HUES64 (cell line): ENCODE results near the gene PRG2.
"Not testable (repeated sequence)": the region's sequence is repeated elsewhere in the genome, so short reads cannot be mapped to it uniquely, and the experiment has no call there.

Experiments used
- H3K27ac ChIP-seq: 2 replicates; pipeline ENCODE4 v1.7.0; 2013; ENCODE audit warnings: low read depth, low read length, inconsistent platforms
- H3K27me3 ChIP-seq: 2 replicates; pipeline ENCODE4 v1.6.1; 2013; ENCODE audit warnings: mild to moderate bottlenecking, low read length; ENCODE audit not compliant: insufficient read depth
- H3K36me3 ChIP-seq: 2 replicates; pipeline ENCODE4 v1.6.1; 2013; ENCODE audit warnings: mild to moderate bottlenecking, low read length; ENCODE audit not compliant: insufficient read depth
- H3K4me1 ChIP-seq: 2 replicates; pipeline ENCODE4 v1.6.1; 2013; ENCODE audit warnings: mild to moderate bottlenecking, low read length, moderate library complexity; ENCODE audit not compliant: insufficient read depth
- H3K4me3 ChIP-seq: 2 replicates; pipeline ENCODE4 v1.5.1; 2013; ENCODE audit warnings: mild to moderate bottlenecking, low read length, moderate library complexity
- H3K9ac ChIP-seq: 2 replicates; pipeline ENCODE4 v1.6.1; 2013; ENCODE audit warnings: mild to moderate bottlenecking, low read depth, low read length
- H3K9me3 ChIP-seq: 2 replicates; pipeline ENCODE4 v1.6.1; 2013; ENCODE audit warnings: low read depth, low read length; ENCODE audit not compliant: insufficient read depth
- WGBS: fragments of 150-250, 120-280 bp; methylation state at CpG from one replicate; pipeline ENCODE4 v1.1.7; 2013; ENCODE audit warnings: missing lambda C conversion rate; 5-methylcytosine and 5-hydroxymethylcytosine counted together

The PRG2 gene

DNA sequence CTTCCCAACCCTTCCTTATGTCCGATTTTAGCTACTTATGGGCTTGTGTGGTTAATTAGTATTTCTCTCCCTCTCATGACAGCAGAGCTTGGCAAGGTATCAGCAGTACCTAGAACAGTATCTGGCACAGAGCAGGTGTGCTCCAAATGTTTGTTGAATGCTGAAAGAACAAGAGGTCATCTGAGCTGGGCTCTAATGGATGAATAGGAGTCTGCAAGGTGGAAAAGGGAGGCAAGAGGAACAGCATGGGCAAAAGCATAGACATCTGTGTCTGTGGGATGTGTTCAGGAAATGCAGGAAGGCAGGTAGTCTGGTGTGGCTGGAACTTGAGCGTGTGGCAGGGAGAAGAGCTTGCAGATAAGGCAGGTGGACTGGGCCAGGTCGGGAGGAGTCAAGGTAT lies 28.5 kb downstream of the PRG2 start:
- Histone ChIP-seq H3K27me3 (no peaks in the 10 kb centered on the region), H3K4me3 (no peak overlapping the region), H3K4me1 (peaks cover 18% of the 10 kb centered on the region), H3K9me3 (no peaks in the 10 kb centered on the region), H3K27ac (no peak overlapping the region), H3K9ac (no peak overlapping the region), H3K36me3 (no peaks in the 10 kb centered on the region)
- WGBS = 81% methylated on average over 2 of the region's 3 CpGs

DNA sequence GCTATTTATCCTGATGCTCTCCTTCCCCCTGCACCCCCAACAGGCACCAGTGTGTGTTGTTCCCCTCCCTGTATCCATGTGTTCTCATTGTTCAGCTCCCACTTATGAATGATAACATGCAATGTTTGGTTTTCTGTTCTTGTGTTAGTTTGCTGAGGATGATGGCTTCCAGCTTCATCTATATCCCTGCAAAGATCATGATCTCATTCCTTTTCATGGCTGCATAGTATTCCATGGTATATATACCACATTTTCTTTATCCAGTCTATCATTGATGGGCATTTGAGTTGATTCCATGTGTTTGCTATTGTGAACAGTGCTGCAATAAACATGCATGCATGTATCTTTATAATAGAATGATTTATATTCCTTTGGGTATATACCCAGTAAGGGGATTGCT lies 29.0 kb downstream of the PRG2 start:
- not testable (repeated sequence) for H3K27me3 ChIP-seq, H3K9ac ChIP-seq, H3K9me3 ChIP-seq

GRCh38 chr11:57360991-57361390 lies 29.5 kb downstream of the PRG2 start:
- Histone ChIP-seq H3K9me3 (no peaks in the 10 kb centered on the region), H3K27ac (no peak overlapping the region), H3K27me3 (no peaks in the 10 kb centered on the region), H3K36me3 (no peaks in the 10 kb centered on the region), H3K4me3 (no peak overlapping the region), H3K9ac (no peak overlapping the region), H3K4me1 (peaks cover 14% of the 10 kb centered on the region)
- 94% methylated on average over 8 of the region's 8 CpGs for WGBS

More for the DNA sequence above, 29.0 kb downstream of the PRG2 start:
- not testable (repeated sequence) for H3K36me3 ChIP-seq, H3K27ac ChIP-seq, H3K4me3 ChIP-seq
- peaks cover 18% of the 10 kb centered on the region for H3K4me1 ChIP-seq

DNA sequence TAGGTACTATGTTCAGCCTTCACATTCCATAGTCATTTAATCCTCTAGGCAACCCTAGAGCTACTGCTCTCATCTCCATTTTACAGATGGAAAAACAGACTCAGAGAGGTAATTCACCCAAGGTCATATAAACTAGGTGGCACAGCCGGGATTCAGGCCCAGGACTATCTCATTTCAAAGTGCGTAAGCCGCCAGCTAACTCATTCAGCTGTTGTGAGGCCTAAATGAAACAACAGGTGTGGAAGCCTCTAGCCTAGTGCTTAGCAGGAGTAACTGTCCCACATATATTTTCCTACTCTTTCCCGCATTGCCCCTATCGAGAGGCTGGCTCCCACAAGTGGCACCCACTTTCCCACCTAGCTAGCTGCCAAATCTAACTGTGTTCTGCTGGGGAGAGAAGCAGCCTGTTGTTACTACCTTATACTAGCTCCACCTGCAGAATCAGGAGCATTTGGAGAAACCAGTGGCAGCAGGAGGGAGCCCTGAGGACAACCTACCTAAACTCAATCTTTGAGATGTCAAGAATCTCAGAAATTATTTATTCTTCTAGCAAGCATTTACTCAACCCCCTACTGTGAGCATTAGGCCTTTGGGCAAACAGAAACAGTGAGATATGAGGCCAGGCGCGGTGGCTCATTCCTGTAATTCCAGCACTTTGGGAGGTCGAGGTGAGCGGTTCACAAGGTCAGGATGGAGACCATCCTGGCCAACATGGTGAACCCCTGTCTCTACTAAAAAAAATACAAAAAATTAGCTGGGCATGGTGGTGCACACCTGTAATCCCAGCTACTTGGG lies 30.4 kb downstream of the PRG2 start:
- H3K27ac ChIP-seq = no peak overlapping the region
- H3K9me3 ChIP-seq = no peaks in the 10 kb centered on the region
- H3K4me3 ChIP-seq = no peak overlapping the region
- H3K27me3 ChIP-seq = no peaks in the 10 kb centered on the region
- WGBS = 84% methylated on average over 9 of the region's 9 CpGs
- peaks cover 6% of the 10 kb centered on the region; the same call in 1 of the 2 replicates for H3K4me1 ChIP-seq
- H3K9ac ChIP-seq = no peak overlapping the region
- H3K36me3 ChIP-seq = no peaks in the 10 kb centered on the region

GRCh38 chr11:57359396-57359795 lies 31.1 kb downstream of the PRG2 start:
- Histone ChIP-seq H3K27ac (no peak overlapping the region), H3K4me1 (no peaks in the 10 kb centered on the region), H3K27me3 (no peaks in the 10 kb centered on the region), H3K9me3 (no peaks in the 10 kb centered on the region), H3K4me3 (no peak overlapping the region), H3K9ac (no peak overlapping the region), H3K36me3 (no peaks in the 10 kb centered on the region)
- 87% methylated on average over 5 of the region's 5 CpGs for WGBS

DNA sequence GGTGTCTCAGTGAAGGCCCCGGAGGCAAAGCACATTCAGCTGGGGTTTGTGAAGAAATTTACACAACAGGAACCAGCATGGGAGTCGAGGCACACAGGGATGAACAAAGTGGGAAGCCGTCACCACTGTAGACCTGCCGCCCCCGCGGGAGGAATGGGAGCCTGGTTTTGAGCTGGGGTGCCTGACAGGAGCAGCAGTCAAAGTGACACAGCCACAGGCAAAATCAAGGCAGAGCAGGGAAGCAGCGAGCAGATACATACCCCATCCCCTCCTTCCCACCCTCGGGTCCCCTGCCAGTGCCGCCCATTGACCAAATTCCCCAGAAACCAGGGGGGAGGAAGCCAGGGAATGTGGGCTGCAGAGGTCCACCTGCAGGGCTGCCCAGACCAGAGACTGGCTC lies 31.5 kb downstream of the PRG2 start:
- Histone ChIP-seq H3K27me3 (no peaks in the 10 kb centered on the region), H3K9me3 (no peaks in the 10 kb centered on the region), H3K9ac (no peak overlapping the region), H3K4me3 (no peak overlapping the region), H3K27ac (no peak overlapping the region), H3K36me3 (no peaks in the 10 kb centered on the region), H3K4me1 (no peaks in the 10 kb centered on the region)
- WGBS = 80% methylated on average over 9 of the region's 9 CpGs

- no peaks in the 10 kb centered on the region for H3K4me1 ChIP-seq
- WGBS = 93% methylated on average over 8 of the region's 9 CpGs
These were observed 31.9 kb downstream of the PRG2 start for GRCh38 chr11:57358543-57358961.

DNA sequence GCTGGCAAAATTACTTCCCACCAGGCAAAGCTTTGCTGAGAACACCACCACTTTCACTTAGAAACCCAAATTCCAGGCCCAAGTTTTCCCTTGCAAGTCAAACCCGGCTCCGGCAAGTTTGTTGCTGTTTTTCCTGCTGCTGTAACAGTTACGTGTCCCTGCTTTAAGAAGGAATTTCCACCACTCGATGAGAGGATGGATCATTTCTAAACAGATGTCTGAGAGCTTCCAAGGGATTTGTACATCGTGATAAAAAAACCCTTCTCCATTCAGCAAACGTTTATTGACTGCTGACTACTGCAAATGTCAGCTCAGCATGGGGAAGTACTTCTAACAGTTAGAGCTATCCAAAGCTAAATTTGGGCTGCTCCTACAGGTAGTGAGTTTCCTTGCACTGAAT lies 32.6 kb downstream of the PRG2 start:
- Histone ChIP-seq H3K9me3 (no peaks in the 10 kb centered on the region), H3K9ac (no peak overlapping the region), H3K36me3 (no peaks in the 10 kb centered on the region), H3K27me3 (no peaks in the 10 kb centered on the region), H3K4me3 (no peak overlapping the region), H3K27ac (no peak overlapping the region), H3K4me1 (no peaks in the 10 kb centered on the region; the same call in 1 of the 2 replicates)
- 81% methylated on average over 6 of the region's 6 CpGs for WGBS

More at GRCh38 chr11:57358543-57358961, 31.9 kb downstream of the PRG2 start:
- H3K4me3 ChIP-seq = no peak overlapping the region
- no peak overlapping the region for H3K9ac ChIP-seq
- no peaks in the 10 kb centered on the region for H3K36me3 ChIP-seq
- H3K27ac ChIP-seq = no peak overlapping the region
- no peaks in the 10 kb centered on the region for H3K9me3 ChIP-seq
- H3K27me3 ChIP-seq = no peaks in the 10 kb centered on the region

DNA sequence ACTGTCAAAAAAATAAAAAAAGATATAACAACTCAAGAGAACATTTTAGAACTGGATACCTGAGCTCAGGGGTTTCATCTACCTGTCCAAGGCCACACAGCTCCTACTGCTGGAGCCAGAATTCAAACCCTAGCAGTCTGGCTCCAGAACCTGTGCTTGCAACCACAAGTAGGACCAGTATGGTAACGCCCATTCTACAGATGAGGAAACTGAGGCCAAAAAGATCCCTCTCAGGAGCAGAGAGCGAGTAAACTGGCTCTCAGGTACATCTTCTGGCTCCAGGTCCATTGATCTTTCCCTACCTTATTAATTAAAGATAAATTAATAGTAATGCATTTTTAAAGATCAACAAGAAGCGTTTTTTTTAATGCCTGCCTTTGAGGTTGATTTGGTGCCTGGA lies 33.1 kb downstream of the PRG2 start:
- H3K9me3 ChIP-seq = no peaks in the 10 kb centered on the region
- H3K27ac ChIP-seq = no peak overlapping the region
- H3K9ac ChIP-seq = no peak overlapping the region
- 95% methylated on average over 3 of the region's 3 CpGs for WGBS
- no peaks in the 10 kb centered on the region for H3K27me3 ChIP-seq
- H3K4me3 ChIP-seq = no peak overlapping the region
- H3K36me3 ChIP-seq = no peaks in the 10 kb centered on the region
- no peaks in the 10 kb centered on the region; the same call in 1 of the 2 replicates for H3K4me1 ChIP-seq

- H3K4me1 ChIP-seq = no peaks in the 10 kb centered on the region; the same call in 1 of the 2 replicates
- H3K27me3 ChIP-seq = no peaks in the 10 kb centered on the region
- no peak overlapping the region for H3K4me3 ChIP-seq
- no peak overlapping the region for H3K27ac ChIP-seq
- no peaks in the 10 kb centered on the region for H3K9me3 ChIP-seq
- WGBS = 89% methylated on average over 9 of the region's 9 CpGs
- H3K9ac ChIP-seq = no peak overlapping the region
- H3K36me3 ChIP-seq = no peaks in the 10 kb centered on the region
These were observed 34.2 kb downstream of the PRG2 start for GRCh38 chr11:57356268-57356667.

GRCh38 chr11:57354699-57355098 lies 35.8 kb downstream of the PRG2 start:
- no peak overlapping the region for H3K27ac ChIP-seq

More at GRCh38 chr11:57354699-57355098, 35.8 kb downstream of the PRG2 start:
- no peaks in the 10 kb centered on the region for H3K36me3 ChIP-seq
- 94% methylated on average over 6 of the region's 6 CpGs for WGBS
- H3K4me3 ChIP-seq = no peak overlapping the region
- H3K9ac ChIP-seq = no peak overlapping the region
- H3K9me3 ChIP-seq = no peaks in the 10 kb centered on the region
- H3K27me3 ChIP-seq = no peaks in the 10 kb centered on the region
- no peaks in the 10 kb centered on the region; the same call in 1 of the 2 replicates for H3K4me1 ChIP-seq
